Measurements from ENCODE around the gene BCL3. TPM values are rescaled to one million over a fixed set of nuclear protein-coding genes. Genes with fewer than 3 reads are reported as not detected.

BCL3 gene
- total RNA-seq, 1 donor from 2014 or later = not detected

DNA sequence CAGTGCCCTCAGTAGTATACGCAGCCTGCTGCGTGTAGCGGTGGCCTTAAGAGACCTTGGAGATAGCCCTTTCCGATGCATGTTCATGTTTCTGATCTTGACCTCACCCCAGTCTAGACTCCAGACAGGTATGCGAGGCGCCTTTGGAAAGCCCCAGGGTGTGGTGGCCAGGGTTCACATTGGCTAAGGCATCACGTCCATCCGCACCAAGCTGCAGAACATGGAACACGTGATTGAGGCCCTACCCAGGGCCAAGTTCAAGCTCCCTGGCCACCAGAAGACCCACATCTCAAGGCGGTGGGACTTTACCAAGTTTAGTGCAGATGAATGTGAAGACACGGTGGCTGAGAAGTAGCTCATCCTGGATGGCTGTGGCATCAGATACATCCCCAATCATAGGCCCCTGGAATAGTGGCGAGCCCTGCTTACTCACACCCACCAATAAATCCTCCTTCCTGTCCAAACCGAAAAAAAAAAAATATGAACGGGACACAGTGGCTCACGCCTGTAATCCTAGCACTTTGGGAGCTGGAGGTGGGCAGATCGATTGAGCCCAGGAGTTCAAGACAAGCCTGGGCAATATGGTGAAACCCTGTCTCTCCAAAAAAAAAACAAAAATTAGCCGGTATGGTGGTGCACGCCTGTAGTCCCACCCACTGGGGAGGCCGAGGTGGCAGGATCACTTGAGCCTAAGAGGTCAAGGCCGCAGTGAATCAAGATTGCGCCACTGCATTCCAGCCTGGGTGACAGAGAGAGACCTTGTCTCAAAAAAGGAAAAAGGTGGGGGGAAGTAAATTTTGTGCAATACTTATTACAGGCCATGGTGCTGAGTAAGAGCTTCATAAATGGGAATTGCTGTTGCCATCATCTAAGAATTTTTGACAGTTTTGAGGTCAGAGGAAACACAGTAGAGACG, 16.8 kb downstream of the BCL3 start:
- H3K4me3 ChIP-seq = no peak overlapping the region
- no peaks in the 10 kb centered on the region for H4K20me1 ChIP-seq (ENCODE audit: low read depth)
- no peaks in the 10 kb centered on the region for H3K4me1 ChIP-seq
- no peaks in the 10 kb centered on the region for H3K36me3 ChIP-seq
- H3K36me3 Mint-ChIP-seq = no peaks in the 10 kb centered on the region
- TF ChIP-seq, protein P1, sequence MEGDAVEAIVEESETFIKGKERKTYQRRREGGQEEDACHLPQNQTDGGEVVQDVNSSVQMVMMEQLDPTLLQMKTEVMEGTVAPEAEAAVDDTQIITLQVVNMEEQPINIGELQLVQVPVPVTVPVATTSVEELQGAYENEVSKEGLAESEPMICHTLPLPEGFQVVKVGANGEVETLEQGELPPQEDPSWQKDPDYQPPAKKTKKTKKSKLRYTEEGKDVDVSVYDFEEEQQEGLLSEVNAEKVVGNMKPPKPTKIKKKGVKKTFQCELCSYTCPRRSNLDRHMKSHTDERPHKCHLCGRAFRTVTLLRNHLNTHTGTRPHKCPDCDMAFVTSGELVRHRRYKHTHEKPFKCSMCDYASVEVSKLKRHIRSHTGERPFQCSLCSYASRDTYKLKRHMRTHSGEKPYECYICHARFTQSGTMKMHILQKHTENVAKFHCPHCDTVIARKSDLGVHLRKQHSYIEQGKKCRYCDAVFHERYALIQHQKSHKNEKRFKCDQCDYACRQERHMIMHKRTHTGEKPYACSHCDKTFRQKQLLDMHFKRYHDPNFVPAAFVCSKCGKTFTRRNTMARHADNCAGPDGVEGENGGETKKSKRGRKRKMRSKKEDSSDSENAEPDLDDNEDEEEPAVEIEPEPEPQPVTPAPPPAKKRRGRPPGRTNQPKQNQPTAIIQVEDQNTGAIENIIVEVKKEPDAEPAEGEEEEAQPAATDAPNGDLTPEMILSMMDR (IDR thresholded peaks at IDR 0.05) = no peak
- TF ChIP-seq EZH2phosphoT487 (IDR thresholded peaks at IDR 0.05) (no peak), EZH2 (IDR thresholded peaks at IDR 0.05) (no peak)
- H3K4me2 ChIP-seq = no peak overlapping the region
- H3K9me3 Mint-ChIP-seq = peaks cover 4% of the 10 kb centered on the region
- H3F3A ChIP-seq (ENCODE audit: low read depth) = no peaks in the 10 kb centered on the region
- no peak overlapping the region for H3K9ac ChIP-seq
- no peak overlapping the region for H3K4me3 Mint-ChIP-seq
- H3K27ac ChIP-seq = no peak overlapping the region
- no peak overlapping the region for H3K27ac Mint-ChIP-seq
- H3K9me3 ChIP-seq (ENCODE audit: low read depth) = no peaks in the 10 kb centered on the region
- H3K79me2 ChIP-seq (ENCODE audit: low read depth) = no peaks in the 10 kb centered on the region
- no peak for DNase-seq (ENCODE audit: low spot score)
- H3K27me3 ChIP-seq = peaks cover 4% of the 10 kb centered on the region
- H3K4me1 Mint-ChIP-seq = peaks cover 2% of the 10 kb centered on the region
- H2AFZ ChIP-seq (replicated peaks) = no peak overlapping the region
- peaks cover 9% of the 10 kb centered on the region for H3K27me3 Mint-ChIP-seq (ENCODE audit: insufficient read depth, low read depth)

DNA sequence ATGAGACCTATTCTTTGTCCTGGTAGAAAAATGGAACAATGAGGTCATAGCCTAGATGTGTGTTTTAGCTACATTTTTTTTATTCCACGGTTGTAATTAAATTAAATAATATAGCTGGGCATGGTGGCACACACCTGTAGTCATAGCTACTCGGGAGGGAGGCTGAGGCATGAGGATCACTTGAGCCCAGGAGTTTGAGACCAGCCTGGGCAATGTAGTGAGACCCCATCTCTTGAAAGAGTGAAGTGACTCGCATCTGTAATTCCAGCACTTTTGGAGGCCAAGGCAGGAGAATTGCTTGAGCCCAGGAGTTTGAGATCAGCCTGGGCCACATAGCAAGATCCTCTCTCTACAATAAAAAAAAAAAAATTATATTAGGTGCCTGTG, 17.4 kb downstream of the BCL3 start:
- H3K4me1 ChIP-seq = no peaks in the 10 kb centered on the region
- peaks cover 4% of the 10 kb centered on the region for H3K27me3 ChIP-seq
- Mint-ChIP-seq H3K4me1 (peaks cover 2% of the 10 kb centered on the region), H3K4me3 (no peak overlapping the region), H3K9me3 (peaks cover 7% of the 10 kb centered on the region), H3K27me3 (ENCODE audit: insufficient read depth, low read depth) (peaks cover 10% of the 10 kb centered on the region), H3K27ac (no peak overlapping the region), H3K36me3 (no peaks in the 10 kb centered on the region)
- DNase-seq (ENCODE audit: low spot score) = no peak
- H3K4me2 ChIP-seq = no peak overlapping the region
- no peaks in the 10 kb centered on the region for H4K20me1 ChIP-seq (ENCODE audit: low read depth)
- no peaks in the 10 kb centered on the region for H3K9me3 ChIP-seq (ENCODE audit: low read depth)
- H3F3A ChIP-seq (ENCODE audit: low read depth) = no peaks in the 10 kb centered on the region
- H3K36me3 ChIP-seq = no peaks in the 10 kb centered on the region
- no peak overlapping the region for H3K27ac ChIP-seq
- H3K79me2 ChIP-seq (ENCODE audit: low read depth) = no peaks in the 10 kb centered on the region
- TF ChIP-seq EZH2 (IDR thresholded peaks at IDR 0.05) (no peak), EZH2phosphoT487 (IDR thresholded peaks at IDR 0.05) (no peak)
- TF ChIP-seq, protein P1 (IDR thresholded peaks at IDR 0.05) = no peak
- no peak overlapping the region for H2AFZ ChIP-seq (replicated peaks)
- H3K4me3 ChIP-seq = no peak overlapping the region
- no peak overlapping the region for H3K9ac ChIP-seq

DNA sequence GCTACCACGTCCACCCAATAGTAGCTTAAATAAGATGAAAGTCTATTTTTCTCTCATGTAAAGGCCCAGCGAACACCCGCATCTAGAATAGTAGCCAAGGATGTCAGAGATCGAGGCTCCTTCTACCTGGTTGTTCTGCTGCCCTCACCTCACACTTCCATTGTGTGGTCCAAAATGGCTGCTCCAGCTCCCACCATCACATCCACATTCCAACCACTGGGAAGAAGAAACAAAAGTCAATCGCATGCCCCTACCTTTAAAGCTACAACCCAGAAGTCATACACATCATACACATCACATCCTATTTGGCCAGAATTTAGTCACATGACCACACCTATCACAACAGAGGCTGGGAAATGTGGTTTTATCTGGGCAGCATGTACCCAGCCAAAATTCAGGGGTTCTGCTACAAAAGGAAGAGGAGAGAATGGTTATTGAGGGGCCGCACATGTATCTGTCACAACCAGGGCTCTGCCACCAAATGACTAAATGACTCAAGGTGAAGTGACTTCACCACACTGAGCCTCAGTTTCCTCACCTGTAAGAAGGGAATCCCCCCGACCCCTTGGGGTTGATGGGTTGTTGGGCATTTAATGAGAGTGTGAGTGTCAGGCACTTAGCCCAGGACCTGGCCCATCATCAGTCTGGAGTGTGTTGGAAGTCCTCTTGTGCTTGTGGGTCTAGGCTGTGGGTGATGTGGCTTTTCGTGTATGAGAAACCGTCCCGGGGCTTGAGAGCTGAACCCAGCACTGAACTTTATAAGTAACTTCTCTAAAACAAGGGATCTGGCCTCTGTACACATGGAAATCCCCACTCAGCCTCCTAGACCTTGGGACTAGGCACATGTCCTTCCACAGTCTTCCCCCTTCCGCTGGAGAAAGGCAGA, 19.0 kb downstream of the BCL3 start:
- Mint-ChIP-seq H3K4me3 (no peak overlapping the region), H3K36me3 (no peaks in the 10 kb centered on the region), H3K27me3 (ENCODE audit: insufficient read depth, low read depth) (peaks cover 11% of the 10 kb centered on the region), H3K9me3 (peaks cover 7% of the 10 kb centered on the region), H3K4me1 (peaks cover 2% of the 10 kb centered on the region), H3K27ac (no peak overlapping the region)
- Histone ChIP-seq H3K4me1 (no peaks in the 10 kb centered on the region), H3K9me3 (ENCODE audit: low read depth) (no peaks in the 10 kb centered on the region), H4K20me1 (ENCODE audit: low read depth) (no peaks in the 10 kb centered on the region), H3K79me2 (ENCODE audit: low read depth) (no peaks in the 10 kb centered on the region), H3K36me3 (no peaks in the 10 kb centered on the region), H3K4me2 (no peak overlapping the region), H2AFZ (replicated peaks) (no peak overlapping the region), H3K4me3 (no peak overlapping the region), H3F3A (ENCODE audit: low read depth) (no peaks in the 10 kb centered on the region), H3K27me3 (peaks cover 4% of the 10 kb centered on the region), H3K9ac (no peak overlapping the region), H3K27ac (no peak overlapping the region)
- no peak for DNase-seq (ENCODE audit: low spot score)
- TF ChIP-seq, protein P1 (IDR thresholded peaks at IDR 0.05) = no peak
- TF ChIP-seq EZH2 (IDR thresholded peaks at IDR 0.05) = no peak
- TF ChIP-seq EZH2phosphoT487 (IDR thresholded peaks at IDR 0.05) = no peak
